ENCODE measurements around the gene GMCL2.

Gene GMCL2

GRCh38 chr5:178176791-178177190 lies 10.4 kb downstream of the GMCL2 start:
- no peak for DNase-seq

GRCh38 chr5:178174456-178174855 lies 12.7 kb downstream of the GMCL2 start:
- no peak for DNase-seq

GRCh38 chr5:178170455-178170854 lies 16.7 kb downstream of the GMCL2 start:
- DNase-seq: no peak

- DNase-seq: no peak
Measured at GRCh38 chr5:178165581-178165980, 21.6 kb downstream of the GMCL2 start.

- DNase-seq: peak; percentile 20
Measured at GRCh38 chr5:178163772-178164735, 23.1 kb downstream of the GMCL2 start.

- DNase-seq: no peak
Measured at GRCh38 chr5:178162481-178162880, 24.7 kb downstream of the GMCL2 start.

- DNase-seq: no peak
Measured at GRCh38 chr5:178160176-178160575, 27.0 kb downstream of the GMCL2 start.

- no peak for DNase-seq
Measured at GRCh38 chr5:178155065-178155464, 32.1 kb downstream of the GMCL2 start.

GRCh38 chr5:178153530-178154340 lies 33.4 kb downstream of the GMCL2 start, which contains the start of gene NHP2:
TSS of gene NHP2 (minus strand) at chr5:178153885. CDS start at chr5:178153817, 68 bp downstream.
- DNase-seq: peak; percentile 98

- no peak for DNase-seq
Measured at GRCh38 chr5:178152491-178153444, 34.4 kb downstream of the GMCL2 start.

- DNase-seq: no peak
Measured at GRCh38 chr5:178150977-178151734, 36.0 kb downstream of the GMCL2 start.

GRCh38 chr5:178149199-178149932 lies 37.8 kb downstream of the GMCL2 start:
- DNase-seq: no peak

GRCh38 chr5:178147406-178147805 lies 39.8 kb downstream of the GMCL2 start:
- no peak for DNase-seq

- DNase-seq: peak; percentile 5
Measured at GRCh38 chr5:178145965-178146820, 41.0 kb downstream of the GMCL2 start.

- DNase-seq: no peak
Measured at GRCh38 chr5:178143901-178144300, 43.3 kb downstream of the GMCL2 start.

GRCh38 chr5:178143246-178143645 lies 43.9 kb downstream of the GMCL2 start:
- no peak for DNase-seq

GRCh38 chr5:178142642-178143041 lies 44.5 kb downstream of the GMCL2 start:
- DNase-seq: no peak

- DNase-seq: no peak
Measured at GRCh38 chr5:178141550-178141949, 45.6 kb downstream of the GMCL2 start.

- no peak for DNase-seq
Measured at GRCh38 chr5:178137991-178138390, 49.2 kb downstream of the GMCL2 start.

GRCh38 chr5:178136990-178137389 lies 50.2 kb downstream of the GMCL2 start:
- DNase-seq: no peak

Measured in amniotic stem cell (primary cell).